Measurements from ENCODE around the gene AHCYL2. TPM values are rescaled to one million over a fixed set of nuclear protein-coding genes. Genes with fewer than 3 reads are reported as not detected.
"Not testable (repeated sequence)": the region's sequence is repeated elsewhere in the genome, so short reads cannot be mapped to it uniquely, and the experiment has no call there.

AHCYL2 gene
- total RNA-seq, 1 donor from 2014 or later: 14.0 TPM

DNA sequence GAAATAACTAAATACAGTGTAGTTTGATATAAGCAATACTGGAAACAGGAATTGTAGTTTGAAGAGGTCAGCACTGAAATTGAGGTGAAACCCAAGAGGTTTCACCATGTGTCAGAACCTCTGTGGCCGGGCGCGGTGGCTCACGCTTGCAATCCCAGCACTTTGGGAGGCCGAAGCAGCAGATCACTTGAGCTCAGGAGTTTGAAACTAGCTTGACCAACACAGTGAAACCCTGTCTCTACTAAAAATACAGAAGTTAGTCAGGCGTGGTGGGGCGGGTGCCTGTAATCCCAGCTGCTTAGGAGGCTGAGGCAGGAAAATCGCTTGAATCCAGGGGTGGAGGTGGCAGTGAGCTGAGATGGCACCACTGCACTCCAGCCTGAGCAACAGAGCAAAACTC, 13.7 kb downstream of the AHCYL2 start:
- intact Hi-C loops (cut with micrococcal nuclease): no loop called here

DNA sequence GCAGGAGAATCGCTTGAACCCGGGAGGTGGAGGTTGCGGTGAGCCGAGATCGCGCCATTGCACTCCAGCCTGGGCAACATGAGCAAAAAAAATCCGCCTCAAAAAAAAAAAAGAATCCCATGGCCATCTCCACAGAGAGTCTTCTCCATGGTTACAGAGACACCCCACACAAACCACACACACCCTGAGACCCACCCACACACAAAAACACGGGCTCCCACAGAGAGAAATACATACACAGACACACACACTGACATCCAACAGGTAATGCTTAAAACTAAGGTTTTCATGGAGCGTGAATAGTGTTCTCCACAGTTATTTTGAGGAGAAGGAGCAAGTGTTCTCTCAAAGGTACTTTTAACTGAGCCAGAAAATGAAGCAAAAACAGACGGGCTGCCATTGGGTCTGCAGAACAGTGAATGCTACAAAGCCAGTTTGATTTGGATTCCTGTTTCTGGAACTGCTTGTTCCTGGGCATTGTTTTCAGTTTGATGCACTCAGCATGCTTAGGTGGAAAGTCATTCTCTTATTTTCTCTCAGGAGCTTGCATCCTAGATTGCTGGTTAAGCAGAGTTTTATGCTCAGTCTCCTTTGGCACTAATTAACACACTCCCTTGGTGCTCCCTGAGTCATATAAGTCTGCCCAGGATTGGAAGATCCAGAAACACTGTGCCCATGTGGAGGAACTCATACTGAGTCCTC, 15.4 kb downstream of the AHCYL2 start:
- intact Hi-C loops (cut with micrococcal nuclease): no loop called here

DNA sequence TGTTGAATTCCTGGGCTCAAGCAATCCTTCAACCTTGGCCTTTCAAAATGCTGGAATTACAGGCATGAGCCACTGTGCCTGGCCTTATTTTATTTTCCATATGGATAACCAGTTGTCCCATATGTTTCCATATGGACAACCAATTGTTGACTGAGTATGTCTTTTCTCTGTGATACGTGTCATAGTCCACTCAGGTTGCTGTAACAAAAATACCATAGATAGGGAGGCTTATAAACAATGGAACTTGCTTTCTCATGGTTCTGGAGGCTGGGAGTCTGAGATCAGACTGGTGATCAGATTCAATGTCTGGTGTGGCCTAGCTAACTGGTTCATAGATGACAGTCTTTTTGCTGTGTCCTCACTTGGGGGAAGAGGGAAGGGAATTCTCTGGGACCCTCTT, 19.4 kb downstream of the AHCYL2 start:
- intact Hi-C loops (cut with micrococcal nuclease): no loop called here

DNA sequence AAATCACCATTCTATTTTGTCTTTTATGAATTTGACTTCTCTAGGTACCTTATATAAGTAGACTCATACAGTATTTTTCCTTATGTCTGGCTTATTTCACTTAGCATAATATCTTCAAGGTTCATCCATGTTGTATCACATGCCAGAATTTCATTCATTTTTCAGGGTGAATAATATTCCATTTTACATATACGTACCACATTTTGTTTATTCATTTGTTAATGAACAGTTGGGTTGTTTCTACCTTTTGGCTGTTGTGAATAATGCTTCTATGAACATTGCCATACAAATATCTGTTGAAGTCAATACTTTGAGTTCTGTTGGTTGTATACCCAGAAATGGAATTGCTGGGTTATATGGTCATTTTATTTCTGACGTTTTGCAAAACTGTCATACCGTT, 20.7 kb downstream of the AHCYL2 start:
- intact Hi-C loops (cut with micrococcal nuclease): no loop called here

DNA sequence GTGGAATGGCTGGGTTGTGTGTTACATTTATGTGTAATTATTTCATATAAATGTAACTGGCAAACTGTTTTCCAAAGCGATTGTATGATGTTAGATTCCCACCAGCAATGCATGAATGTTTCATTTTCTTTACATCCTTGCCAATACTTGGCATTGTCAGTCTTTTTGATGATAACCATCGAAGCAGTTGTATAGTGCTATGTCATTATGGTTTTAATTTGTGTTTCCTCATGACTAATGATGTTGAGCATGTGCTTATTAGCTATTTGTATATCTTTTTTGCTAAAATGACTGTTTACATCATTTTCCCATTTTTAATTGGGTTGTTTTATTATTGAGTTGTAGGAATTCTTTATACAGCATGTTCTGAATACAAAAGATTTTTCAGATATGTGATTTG, 22.3 kb downstream of the AHCYL2 start:
- intact Hi-C loops (cut with micrococcal nuclease): no loop called here

DNA sequence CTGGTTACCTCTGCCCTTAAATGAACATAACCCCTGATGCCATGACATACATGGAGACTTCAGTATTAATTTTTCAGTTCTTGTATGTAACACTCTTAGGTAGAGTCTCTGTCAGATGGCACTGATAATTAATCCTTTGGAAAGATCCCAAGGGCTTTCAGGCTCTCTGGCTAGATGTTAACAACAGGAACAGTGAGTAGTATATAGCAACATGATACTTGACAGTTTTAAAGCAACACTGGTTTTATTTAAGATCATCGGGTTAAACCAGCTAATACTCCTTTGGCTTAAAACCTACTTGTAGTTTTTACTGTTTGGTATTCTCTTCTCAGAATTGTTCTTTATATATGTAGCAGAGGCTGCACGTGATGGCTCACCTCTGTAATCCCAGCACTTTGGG, 27.3 kb downstream of the AHCYL2 start:
- intact Hi-C loops (cut with micrococcal nuclease): no loop called here

DNA sequence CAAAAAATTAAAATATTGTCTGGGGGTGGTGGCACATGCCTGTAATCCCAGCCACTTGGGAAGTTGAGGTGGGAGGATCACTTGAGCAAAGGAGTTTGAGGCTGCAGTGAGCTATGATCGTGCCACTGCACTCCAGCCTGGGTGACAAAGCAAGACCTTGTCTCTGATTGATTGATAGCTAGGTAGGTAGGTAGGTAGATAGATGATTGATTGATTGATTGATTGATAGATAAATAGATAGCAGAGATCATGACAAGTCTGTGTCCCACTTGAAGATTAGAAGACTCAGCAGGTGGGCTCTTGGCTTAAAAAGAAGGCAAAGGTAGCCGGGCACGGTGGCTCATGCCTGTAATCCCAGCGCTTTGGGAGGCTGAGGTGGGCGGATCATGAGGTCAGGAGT, 27.8 kb downstream of the AHCYL2 start:
- intact Hi-C loops (cut with micrococcal nuclease): not testable (repeated sequence)

DNA sequence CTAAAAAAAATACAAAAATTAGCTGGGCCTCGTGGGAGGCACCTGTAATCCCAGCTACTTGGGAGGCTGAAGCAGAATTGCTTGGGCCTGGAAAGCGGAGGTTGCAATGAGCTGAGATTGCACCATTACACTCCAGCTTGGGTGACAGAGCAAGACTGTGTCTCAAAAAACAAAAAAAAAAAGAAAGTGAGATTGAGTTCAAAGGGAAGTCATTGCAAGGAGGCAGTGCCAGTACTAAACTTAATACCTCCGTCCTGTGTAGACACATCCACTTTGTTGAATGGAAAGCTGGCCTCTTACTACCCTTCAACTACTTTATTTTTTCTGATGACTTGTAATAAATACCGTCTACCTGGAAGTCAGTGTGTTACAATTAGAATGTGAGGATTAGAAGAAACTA, 31.0 kb downstream of the AHCYL2 start:
- intact Hi-C loops (cut with micrococcal nuclease): no loop called here

DNA sequence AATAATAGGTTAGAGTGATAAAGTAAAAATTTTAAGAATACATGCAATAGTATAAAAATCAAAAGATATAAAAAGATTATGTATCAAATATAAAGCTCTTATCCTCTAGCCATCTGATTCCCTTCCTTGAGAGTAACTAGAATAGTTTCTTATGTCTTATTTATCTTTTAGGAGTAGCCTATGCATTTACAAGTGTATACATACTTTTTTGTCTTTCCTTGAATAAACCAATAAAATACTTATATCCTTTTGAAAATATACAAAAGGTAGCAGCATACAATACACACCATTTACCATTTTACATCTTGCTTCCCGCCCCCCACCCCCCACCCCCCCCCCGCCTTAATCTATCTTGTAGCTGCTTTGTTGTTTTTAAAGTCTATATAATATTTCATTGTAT, 31.4 kb downstream of the AHCYL2 start:
- intact Hi-C loops (cut with micrococcal nuclease): no loop called here

DNA sequence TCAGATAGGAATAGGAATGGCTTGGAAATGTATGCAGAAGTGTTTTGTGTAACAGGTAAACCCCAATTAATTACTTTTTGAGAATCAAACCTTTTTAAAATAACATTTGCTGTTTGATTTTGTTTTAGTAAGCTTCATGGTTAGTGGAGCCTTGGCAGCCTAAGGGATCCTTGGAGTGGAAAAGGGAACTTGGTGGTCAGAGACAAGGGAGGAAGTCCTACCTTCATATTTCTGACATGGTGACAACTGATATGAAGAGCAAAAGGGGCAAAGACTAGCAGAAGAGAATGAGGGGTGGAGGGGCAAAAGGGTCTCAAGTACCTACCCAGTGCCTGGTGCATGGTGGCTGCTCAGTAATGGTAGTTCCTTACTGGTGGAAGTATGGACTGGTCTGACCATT, 32.3 kb downstream of the AHCYL2 start:
- intact Hi-C loops (cut with micrococcal nuclease): no loop called here

DNA sequence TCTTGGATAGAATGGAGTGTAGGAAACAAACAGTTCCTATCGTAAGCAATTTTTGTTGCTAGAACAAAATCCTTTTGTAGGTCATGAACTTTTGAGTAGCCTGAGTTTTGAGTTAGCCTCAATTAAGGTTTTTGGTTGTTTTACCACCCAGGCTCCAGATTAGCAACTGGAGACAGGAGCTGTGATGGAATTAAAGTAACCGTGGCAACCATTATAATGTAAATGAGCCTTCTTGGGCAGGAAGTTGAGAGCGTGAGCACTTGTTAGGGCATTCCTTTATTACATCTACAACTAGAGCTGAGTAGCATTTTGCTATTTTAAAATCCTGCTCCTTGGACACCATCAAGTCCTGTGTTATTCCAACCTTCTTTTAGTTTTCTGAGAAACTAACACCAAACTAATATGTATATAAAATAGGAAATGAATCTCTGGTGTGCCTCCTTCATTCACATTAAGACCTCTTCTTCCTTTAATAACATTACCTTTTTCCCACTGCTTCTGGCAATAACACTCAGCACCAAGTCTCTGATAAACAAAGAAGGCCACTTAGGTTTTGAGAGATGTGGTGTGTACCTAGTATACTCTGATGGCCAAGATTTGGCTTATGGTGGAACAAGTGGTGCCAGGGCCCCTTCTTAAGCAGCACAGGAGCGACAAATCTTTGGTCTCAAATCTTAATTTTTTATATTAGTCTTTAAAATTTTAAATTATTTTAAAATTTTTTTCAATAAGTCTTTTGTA, 34.0 kb downstream of the AHCYL2 start:
- intact Hi-C loops (cut with micrococcal nuclease): no loop called here

DNA sequence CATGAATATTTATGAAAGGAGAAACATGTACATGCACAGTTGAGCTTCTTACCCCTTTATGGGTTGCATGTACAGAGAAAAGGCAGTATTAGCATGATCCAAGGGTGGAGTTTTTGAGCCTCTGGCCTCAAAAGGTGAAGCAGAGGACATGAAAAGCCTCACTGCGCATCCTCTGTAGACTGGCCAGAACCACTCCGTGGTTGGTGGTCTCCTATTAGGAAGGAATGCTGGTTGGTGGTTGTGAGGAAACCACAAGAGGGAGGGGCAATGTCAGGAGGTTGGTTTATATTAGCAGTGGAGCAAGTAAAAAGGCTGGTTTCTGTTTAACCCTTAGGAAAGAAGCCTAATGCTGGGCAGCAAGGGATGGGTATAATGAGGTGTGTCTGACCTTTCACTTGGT, 37.5 kb downstream of the AHCYL2 start:
- intact Hi-C loops (cut with micrococcal nuclease): no loop called here

DNA sequence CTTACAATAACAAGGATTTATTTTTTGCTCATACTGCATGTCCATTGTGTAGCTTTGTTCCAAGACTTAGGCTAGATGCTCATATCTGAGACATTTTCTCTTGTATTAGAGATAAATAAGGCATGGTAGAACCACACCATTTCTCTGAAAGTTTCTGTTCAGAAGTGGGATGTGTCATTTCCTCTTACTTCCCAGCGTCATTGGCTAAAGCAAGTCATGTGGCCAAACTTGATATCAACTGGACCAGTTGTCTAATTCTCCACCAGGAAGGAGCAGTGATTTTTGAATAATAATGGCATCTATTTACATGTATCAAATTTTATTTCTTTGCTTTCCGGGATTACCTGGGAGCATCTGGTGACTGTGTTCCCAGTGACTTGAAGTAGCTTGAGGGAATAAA, 38.3 kb downstream of the AHCYL2 start:
- intact Hi-C loops (cut with micrococcal nuclease): no loop called here

DNA sequence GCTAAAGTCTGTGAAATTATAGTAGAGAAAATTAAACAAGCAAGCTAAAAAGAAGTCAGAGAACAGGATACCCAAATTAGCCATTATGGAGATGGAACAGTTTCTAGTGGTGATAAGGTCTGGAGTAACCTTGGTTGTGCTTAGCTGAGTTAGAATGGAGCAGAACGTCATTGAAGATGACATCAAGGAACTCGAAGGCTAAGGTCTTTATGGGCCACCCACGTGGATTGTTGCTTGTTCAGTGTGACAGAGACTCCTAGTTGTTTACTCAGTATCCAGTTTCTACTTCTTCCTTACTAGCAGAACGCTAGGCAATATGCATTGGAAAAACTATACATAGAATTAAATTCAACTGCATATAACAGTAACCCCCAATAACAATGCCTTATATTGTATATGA, 39.7 kb downstream of the AHCYL2 start:
- intact Hi-C loops (cut with micrococcal nuclease): no loop called here

DNA sequence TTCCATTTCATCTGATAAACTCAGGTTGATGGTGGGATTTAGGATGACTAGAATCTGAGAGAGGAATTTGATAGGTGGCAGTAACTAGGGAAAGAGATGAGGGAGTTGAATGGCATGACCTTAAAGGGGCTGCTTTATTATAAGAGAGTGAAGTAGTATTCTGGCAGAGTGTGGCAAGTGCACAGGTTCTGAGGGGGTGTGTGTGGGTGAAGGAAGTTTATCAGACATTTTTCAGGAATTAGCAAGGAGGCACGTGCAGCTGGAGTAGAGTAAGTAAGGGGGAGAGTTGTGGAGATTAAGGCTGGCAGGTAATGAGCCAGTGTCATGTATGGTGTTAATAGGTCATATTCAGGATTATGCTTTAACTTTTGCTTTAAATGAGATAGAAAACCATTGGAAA, 40.5 kb downstream of the AHCYL2 start:
- intact Hi-C loops (cut with micrococcal nuclease): no loop called here

DNA sequence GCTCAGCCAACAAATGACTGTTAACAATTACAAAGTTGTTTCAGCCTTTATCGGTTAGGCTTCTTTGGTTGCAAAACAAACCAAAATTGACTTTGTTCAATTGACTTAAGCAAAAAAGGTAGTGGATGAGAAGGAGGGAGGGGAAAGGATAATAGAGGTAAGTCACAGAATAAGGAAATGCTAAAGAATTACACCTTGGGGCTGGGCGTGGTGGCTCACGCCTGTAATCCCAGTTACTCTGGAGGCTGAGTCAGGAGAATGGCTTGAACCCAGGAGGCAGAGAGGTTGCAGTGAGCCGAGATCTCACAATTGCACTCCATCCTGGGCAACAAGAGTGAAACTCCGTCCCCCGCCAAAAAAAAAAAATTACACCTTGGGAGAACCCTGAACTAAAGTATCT, 41.4 kb downstream of the AHCYL2 start:
- intact Hi-C loops (cut with micrococcal nuclease): no loop called here

DNA sequence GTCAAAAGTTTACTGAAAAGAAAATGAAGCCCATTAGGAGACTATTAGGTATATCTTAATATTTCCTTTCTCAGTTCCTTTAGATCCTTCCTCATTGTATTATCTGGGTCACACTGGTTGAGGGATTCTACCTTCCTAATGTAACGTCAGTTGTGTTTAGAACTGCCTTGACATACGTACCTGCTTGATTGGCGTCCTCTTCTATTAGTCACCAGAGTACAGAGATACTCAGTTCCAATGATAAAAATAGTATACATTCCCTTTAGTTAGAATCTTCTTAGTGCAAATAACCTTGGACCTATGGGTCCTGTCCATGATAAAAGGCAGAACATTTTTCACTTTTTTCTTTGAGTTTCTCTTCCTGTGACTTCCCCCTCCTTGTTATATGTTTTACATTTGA, 45.2 kb downstream of the AHCYL2 start:
- intact Hi-C loops (cut with micrococcal nuclease): no loop called here

DNA sequence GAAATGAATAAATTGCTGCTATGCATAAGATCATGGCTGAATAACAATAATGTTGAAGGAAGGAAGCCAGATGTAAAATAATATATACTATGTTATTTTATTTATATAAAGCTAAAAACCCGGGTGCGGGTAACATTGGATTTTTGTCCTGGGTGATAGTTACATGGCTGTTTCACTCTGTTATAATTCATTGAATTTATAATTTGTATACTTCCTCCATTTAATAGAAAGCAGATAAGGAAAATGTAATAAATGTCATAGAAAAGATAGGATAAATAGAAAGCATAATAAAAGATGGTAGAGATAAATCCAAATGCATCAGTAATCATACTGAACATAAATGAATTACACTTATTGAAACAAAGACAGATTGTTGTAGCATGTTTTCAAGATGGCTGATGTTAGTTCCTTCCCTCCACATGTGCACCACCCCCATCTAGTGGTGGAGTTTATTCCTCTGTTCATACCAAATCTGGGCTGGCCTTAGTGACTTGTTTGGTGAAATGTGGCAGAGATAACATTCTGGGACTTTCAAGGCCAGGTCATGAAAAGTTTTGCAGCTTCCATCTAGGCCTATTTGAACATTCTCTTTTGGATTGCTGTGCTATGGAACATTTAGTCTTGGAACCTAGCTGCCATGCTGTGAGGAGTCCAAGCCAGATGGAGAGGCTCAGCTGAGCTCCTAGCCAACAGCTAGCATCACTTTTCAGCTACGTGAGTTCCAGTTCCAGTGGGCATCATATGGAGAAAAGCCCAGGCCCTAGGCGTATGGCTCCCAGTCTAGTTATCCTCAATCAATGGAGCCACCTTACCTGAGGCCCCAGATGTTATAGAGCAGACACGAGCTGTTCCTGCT, 46.9 kb downstream of the AHCYL2 start:
- intact Hi-C loops (cut with micrococcal nuclease): loop anchor here (1.0 kb wide), 1 partner anchor 53 kb away; no protein-coding TSS in a partner anchor

DNA sequence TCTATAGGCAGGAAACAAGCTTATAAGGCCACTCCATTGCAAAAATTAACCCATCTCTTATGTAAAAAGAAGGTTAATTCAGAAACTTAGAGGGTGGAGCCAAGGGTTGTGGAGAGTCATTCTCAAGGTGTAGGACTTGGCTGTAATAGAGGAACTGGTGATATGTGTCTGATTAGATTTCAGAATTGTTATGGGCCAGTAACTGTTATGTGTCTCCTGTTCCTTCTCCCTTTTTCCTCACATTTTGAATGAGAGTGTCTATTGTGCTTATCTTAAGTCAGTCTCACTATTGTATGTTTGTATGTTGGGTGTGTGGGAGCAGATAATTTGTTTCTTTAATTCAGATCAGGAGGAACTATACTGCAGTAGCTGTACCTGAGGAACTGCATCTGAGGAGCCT, 49.1 kb downstream of the AHCYL2 start:
- intact Hi-C loops (cut with micrococcal nuclease): no loop called here

DNA sequence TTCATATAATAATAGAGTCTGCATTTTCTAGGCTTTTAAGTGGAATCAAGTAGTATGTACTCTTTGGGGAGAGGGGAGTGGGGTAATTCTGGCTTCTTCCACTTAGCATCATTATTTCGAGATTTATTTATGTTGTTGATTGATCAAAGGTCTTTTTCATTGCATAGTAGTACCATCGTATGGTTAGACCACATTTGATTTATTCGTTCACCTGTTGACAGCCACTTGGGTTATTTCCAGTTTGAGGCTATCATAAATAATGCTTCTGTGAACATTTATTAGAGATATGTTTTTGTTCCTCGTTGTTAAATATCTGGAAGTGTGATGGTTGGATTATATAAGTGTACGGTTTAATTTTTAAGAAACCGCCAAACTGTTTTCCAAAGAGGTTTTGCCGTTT, 52.8 kb downstream of the AHCYL2 start:
- intact Hi-C loops (cut with micrococcal nuclease): no loop called here

DNA sequence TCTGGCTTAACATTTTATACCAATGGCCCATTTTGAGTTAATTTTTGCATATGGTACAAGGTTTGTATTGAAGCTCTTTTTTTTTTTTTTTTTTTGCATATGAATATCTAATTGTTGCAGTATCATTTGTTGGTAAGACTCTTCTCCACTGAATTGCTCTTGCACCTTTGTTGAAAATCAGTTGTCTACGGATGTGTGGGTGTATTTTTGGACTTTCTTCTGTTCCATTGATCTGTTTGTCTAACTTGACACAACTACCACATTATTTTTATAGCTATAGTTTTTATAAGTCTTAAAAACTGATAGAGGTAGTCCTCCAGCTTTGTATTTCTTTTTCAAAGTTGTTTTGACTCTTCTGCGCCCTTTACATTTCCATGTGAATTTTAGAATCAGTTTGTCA, 53.9 kb downstream of the AHCYL2 start:
- intact Hi-C loops (cut with micrococcal nuclease): no loop called here

DNA sequence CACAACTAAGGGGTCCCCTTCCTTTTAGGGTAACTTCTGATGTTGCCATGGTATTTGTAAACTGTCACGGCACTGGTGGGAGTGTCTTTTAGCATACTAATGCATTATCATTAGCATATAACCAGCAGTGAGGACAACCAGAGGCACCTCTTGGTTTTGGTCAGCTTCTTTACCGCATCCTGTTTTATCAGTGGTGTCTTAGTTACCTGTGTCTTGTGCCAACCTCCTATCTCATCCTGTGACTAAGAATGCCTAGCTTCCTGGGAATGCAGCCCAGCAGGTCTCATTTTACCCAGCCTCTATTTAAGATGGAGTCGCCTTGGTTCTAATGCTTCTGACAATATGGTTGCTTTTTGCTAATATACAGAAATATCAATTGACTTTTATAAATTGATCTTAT, 54.9 kb downstream of the AHCYL2 start:
- intact Hi-C loops (cut with micrococcal nuclease): no loop called here

All from T-helper 2 cell treated with Interferon-gamma antibody and Interleukin-4, amounts not matched to agents 100 ng/mL and 5 ng/mL, for 36 hours (primary cell).